IgD-negative memory B cell (primary cell): ENCODE data around the gene C17orf107. TPM values are rescaled to one million over a fixed set of nuclear protein-coding genes. Genes with fewer than 3 reads are reported as not detected.

ENCODE experiments used
- H3K27ac Mint-ChIP-seq, 3 donors: one replicate each; pipeline ENCODE4 v1.8.0; 2020 to 2022; ENCODE audit warnings: mild to moderate bottlenecking in 3 of 3, mixed read lengths in 3 of 3, moderate library complexity in 1 of 3
- H3K27me3 Mint-ChIP-seq: one replicate; pipeline ENCODE4 v1.8.0; 2021; ENCODE audit warnings: mixed read lengths
- H3K36me3 Mint-ChIP-seq: one replicate; pipeline ENCODE4 v1.8.0; 2020; ENCODE audit warnings: mild to moderate bottlenecking, mixed read lengths
- H3K4me1 Mint-ChIP-seq, 3 donors: one replicate each; pipeline ENCODE4 v1.8.0; 2020 to 2022; ENCODE audit warnings: mixed read lengths in 3 of 3, mild to moderate bottlenecking in 1 of 3
- H3K4me3 Mint-ChIP-seq, 4 donors: one replicate each; pipeline ENCODE4 v1.8.0; 2020 to 2022; ENCODE audit warnings: mild to moderate bottlenecking in 4 of 4, mixed read lengths in 4 of 4, moderate library complexity in 3 of 4
- H3K9me3 Mint-ChIP-seq, 3 donors: one replicate each; pipeline ENCODE4 v1.8.0; 2020 to 2021; ENCODE audit warnings: mixed read lengths in 3 of 3, mild to moderate bottlenecking in 1 of 3
- polyA plus RNA-seq: library from polyadenylated mRNA; unstranded; fragments of 300-500 nt; fragmentation: Illumina TruSeq; gene quantifications from one replicate; pipeline ENCODE4 v1.2.3, GENCODE V29; 2021

C17orf107 gene
- polyA plus RNA-seq, 1 donor from 2014 or later = 1.0 TPM

DNA sequence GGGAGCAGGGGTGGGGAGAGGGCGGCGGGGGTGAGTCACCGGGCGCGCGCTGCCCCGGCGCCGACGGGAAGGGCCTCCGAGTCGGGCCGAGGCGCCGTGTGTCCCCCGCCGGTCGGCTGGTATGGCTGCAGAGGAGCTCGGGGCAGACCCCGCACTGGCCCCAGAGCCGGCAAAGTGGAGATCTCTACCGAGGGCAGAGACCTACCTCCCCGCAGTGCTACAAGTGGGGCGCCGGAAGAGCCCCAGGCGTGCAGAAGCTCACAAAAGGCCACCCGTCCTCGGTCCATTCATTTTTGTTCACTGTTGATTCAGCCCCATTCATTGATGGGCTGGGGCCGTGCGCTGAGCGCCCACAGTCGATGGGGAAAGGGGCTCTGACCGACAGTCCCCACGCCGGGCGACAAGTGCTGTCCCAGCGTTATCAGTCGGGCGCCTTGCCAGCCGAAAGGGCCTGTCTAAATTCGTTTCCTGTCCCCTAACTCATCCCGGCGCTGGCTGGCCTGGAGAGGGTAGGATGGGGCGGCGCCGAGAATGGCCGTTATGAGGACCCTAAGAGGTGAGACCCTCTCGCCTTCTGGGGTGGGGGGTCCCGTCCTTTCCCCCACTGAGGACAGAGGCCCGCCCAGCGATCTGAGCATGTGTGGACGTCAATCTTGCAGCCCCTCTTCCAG, 50.9 kb downstream of the C17orf107 start:
- Mint-ChIP-seq H3K9me3 (no peaks in the 10 kb centered on the region), H3K36me3 (peaks cover 3% of the 10 kb centered on the region), H3K4me1 (peaks cover 13 to 18% (median 16%) of the 10 kb centered on the region in 3 donors), H3K27me3 (no peaks in the 10 kb centered on the region), H3K27ac (peak overlapping the region; percentile 90 to 92 (median 91)), H3K4me3 (peak overlapping the region; percentile 82 to 93 (median 88))

- Mint-ChIP-seq H3K4me3 (peak within 1 kb of the TSS; percentile 82 to 93 (median 88)), H3K36me3 (peaks cover 3% of the 10 kb centered on the region), H3K4me1 (peaks cover 8 to 13% (median 12%) of the 10 kb centered on the region in 3 donors), H3K27ac (peak within 1 kb of the TSS; percentile 90 to 92 (median 91)), H3K27me3 (no peaks in the 10 kb centered on the region), H3K9me3 (no peaks in the 10 kb centered on the region)
These were observed 51.4 kb downstream of the C17orf107 start, which contains the start of gene ENO3 for GRCh38 chr17:4950746-4951204. Gene ENO3 (plus strand): TSS chr17:4951119. CDS start chr17:4951830, 711 bp downstream.

DNA sequence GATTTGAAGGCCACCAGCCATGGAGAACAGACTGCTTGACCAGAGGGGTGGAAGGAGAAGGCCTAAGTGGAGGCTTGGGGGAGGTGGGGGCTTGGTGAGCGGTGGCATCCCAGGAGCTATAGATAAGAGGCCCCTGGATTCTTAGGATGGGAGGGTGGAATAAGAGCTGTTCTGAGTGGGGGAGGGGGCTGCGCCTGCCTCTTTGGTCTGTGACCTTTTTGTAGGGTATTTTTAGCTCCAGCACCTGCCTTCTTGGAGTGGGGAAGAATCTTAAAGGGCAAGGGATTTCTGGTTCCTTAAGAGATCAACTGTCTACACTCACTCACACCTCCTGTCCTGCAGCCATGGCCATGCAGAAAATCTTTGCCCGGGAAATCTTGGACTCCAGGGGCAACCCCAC, 52.1 kb downstream of the C17orf107 start:
- no peaks in the 10 kb centered on the region for H3K27me3 Mint-ChIP-seq
- peaks cover 4 to 7% (median 6%) of the 10 kb centered on the region in 3 donors for H3K4me1 Mint-ChIP-seq

More for the DNA sequence above, 52.1 kb downstream of the C17orf107 start:
- Mint-ChIP-seq H3K9me3 (no peaks in the 10 kb centered on the region), H3K4me3 (peak overlapping the region in 3 of 4 donors; percentile 54 to 86 (median 60)), H3K27ac (peak overlapping the region in 2 of 3 donors; percentile 33 to 92), H3K36me3 (no peaks in the 10 kb centered on the region)

Other genes with a start within 250 kb of the C17orf107 start
- 12.7 TPM for gene PELP1, start 195.4 kb upstream of the C17orf107 start, polyA plus RNA-seq
- gene ARRB2, start 188.9 kb upstream of the C17orf107 start, polyA plus RNA-seq = 21.5 TPM
- gene MED11, start 168.1 kb upstream of the C17orf107 start, polyA plus RNA-seq = 48.1 TPM
- gene ZMYND15, start 159.7 kb upstream of the C17orf107 start, polyA plus RNA-seq = not detected
- 17.7 TPM for gene CXCL16, start 159.6 kb upstream of the C17orf107 start, polyA plus RNA-seq
- gene TM4SF5, start 127.7 kb upstream of the C17orf107 start, polyA plus RNA-seq = not detected
- not detected for gene VMO1, start 113.2 kb upstream of the C17orf107 start, polyA plus RNA-seq
- gene GLTPD2, start 110.6 kb upstream of the C17orf107 start, polyA plus RNA-seq = not detected
- 261 TPM for gene PSMB6, start 103.4 kb upstream of the C17orf107 start, polyA plus RNA-seq
- 4.9 TPM for gene PLD2, start 92.4 kb upstream of the C17orf107 start, polyA plus RNA-seq
- 21.4 TPM for gene MINK1, start 66.2 kb upstream of the C17orf107 start, polyA plus RNA-seq
- gene CHRNE, start 3.6 kb downstream of the C17orf107 start, polyA plus RNA-seq = 0.89 TPM
- gene GP1BA, start 32.7 kb downstream of the C17orf107 start, polyA plus RNA-seq = 0.26 TPM
- gene SLC25A11, start 40.5 kb downstream of the C17orf107 start, polyA plus RNA-seq = 70.9 TPM
- 27.3 TPM for gene RNF167, start 40.7 kb downstream of the C17orf107 start, polyA plus RNA-seq
- 1,903 TPM for gene PFN1, start 49.0 kb downstream of the C17orf107 start, polyA plus RNA-seq
- gene ENO3, start 51.6 kb downstream of the C17orf107 start, polyA plus RNA-seq = 3.1 TPM
- gene SPAG7, start 68.3 kb downstream of the C17orf107 start, polyA plus RNA-seq = 97.1 TPM
- gene CAMTA2, start 88.1 kb downstream of the C17orf107 start, polyA plus RNA-seq = 19.1 TPM
- gene INCA1, start 98.0 kb downstream of the C17orf107 start, polyA plus RNA-seq = 0.36 TPM
- gene KIF1C, start 98.4 kb downstream of the C17orf107 start, polyA plus RNA-seq = 15.0 TPM
- not detected for gene SLC52A1, start 135.9 kb downstream of the C17orf107 start, polyA plus RNA-seq
- 1.4 TPM for gene ZFP3, start 178.9 kb downstream of the C17orf107 start, polyA plus RNA-seq
- 11.7 TPM for gene ZNF232, start 212.3 kb downstream of the C17orf107 start, polyA plus RNA-seq
- gene USP6, start 216.5 kb downstream of the C17orf107 start, polyA plus RNA-seq = 0.05 TPM